ENCODE results near the gene ARHGAP44. TPM values are rescaled to one million over a fixed set of nuclear protein-coding genes. Genes with fewer than 3 reads are reported as not detected.
"Not testable (repeated sequence)": the region's sequence is repeated elsewhere in the genome, so short reads cannot be mapped to it uniquely, and the experiment has no call there.

The ARHGAP44 gene
- total RNA-seq, 1 experiment from 2014 or later = 0.69 TPM

DNA sequence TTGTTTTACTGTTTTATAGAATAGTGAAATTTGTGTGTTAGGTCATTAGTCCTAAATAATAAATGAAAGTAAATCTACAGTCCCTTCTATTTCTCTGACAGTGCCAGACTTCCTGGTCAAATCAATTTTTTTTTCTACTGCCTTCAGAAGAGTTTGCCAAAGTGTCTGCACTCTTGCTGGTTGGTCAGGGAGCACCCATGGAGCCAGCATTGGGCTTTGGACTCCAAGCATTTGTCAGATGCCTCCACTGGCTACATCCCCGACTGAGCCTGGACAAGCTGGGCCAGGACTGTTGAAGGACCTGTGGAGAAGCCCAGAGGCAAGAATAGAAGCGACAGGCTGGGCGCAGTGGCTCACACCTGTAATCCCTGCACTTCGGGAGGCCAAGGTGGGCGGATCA is 174.9 kb downstream of the ARHGAP44 start:
- DNase-seq (ENCODE audit: low spot score) = no peak

DNA sequence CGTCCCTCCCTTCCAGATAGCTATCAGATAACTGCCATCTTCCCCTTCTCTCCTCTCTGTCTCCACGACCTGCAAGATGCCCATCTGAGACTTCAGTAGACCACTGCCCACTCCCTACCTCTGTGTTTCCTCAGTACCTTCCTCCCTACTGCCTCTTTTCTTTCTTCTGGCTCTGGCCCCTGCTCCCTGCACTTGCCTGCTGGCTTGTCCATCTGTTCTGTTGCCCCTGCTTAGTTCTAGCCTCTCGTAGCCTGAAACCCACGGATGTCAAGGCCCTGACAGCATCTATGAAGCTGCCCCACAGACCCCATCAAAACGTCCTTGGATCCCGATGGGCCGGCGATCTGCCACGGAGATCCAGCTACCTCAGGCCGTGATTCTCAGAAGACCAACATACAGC is 175.5 kb downstream of the ARHGAP44 start:
- DNase-seq (ENCODE audit: low spot score) = no peak

DNA sequence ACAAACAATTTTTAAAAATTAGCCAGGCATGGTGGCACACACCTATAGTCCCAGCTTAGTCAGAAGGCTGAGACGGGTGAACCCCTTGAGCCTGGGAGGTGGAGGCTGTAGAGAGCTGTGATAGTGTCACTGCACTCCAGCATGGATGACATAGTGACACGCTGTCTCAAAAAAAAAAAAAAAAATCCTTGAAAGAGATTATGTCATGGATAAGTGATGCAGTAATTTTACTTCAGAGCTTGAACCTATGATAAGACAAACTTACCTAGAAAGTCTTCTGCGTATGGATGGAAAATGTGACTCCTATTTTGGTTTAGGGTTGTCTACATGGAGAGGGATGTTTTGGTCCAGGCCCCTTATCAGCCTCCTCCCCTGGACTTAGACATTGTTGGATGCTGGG is 176.7 kb downstream of the ARHGAP44 start:
- no peak for DNase-seq (ENCODE audit: low spot score)

DNA sequence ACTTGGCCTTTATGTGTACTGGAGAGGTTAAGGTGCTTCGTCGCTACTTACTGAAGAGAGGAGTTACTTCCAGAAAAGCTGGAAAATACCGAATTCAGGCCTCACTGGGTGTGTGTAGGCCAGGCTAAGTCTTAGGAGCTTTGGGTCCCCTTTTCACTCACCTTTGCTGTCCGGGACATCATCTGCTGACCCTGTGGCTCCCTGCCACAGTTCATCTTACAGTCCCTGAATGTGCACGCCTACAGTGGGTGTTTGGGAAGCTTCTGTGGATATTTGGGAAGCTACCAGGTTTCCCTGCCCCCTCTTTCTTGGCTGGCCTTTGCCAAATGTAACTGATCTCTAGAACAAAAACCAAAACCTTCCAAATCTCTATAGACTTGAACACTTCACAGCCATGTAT is 177.1 kb downstream of the ARHGAP44 start:
- no peak for DNase-seq (ENCODE audit: low spot score)

DNA sequence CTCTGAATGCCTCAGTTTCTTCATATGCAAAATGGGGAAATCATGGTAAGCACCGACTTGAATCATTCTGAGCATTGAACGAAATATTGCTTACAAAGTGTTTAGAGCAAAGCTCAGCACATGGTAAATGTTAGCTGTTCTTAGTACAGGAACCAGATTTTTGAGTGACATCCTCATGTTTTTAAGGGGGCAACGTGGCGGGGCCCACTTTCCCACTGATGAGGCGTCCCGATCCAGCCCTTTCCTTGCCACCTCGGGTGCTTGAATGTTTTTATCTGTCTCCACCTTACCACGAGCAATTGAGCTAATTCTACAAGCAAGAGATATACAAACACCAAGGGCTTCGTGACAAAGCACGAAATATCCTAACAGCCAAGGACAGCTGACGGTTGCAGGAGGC is 178.7 kb downstream of the ARHGAP44 start:
- no peak for DNase-seq (ENCODE audit: low spot score)

DNA sequence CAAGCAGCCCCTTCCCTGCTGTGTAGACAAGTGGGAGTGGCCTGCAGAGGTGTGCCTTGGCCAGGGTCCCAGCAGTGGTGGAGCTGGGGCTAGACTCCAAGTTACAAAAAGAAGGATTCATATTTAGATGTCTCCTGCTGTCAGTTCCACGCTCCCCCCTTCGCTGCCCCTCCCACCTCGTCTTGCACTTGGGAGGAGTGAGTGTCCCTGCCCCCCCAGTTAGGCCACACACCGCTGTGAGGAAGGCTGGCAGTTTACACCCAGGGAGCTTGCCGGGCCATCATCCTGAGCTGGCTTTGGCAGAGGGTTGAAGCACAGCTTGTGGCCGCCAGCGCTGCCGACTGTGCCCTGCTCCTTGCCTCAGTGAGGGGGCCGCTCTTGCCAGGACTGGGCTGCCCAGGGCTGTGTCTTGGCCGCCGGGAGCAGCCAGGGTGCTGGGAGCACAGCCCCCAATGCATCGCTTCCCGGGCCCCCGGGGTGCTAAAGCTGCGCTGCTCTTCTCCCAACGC is 184.3 kb downstream of the ARHGAP44 start:
- DNase-seq (ENCODE audit: low spot score) = no peak

DNA sequence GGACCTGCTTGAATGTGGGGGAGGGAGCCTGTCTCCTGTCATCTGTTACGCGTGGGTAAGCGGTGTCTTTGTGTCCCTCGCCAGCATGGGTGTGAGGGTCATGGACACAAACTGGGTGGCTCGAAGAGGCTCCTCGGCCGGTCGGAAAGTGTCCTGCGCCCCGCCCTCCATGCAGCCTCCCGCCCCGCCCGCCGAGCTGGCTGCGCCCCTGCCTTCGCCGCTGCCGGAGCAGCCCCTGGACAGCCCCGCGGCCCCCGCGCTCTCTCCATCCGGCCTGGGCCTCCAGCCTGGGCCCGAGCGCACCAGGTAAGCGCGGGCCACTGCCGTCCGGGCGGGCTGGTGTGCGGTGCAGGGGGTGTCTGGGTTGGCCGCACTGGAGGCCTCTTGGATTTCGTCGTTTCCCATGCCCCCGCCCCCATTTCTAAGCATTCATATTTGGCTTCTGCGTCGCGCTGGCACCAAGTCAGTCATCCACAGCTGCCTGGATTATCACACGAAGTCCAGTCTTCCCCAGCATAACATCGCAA is 184.8 kb downstream of the ARHGAP44 start:
- DNase-seq (ENCODE audit: low spot score) = no peak

DNA sequence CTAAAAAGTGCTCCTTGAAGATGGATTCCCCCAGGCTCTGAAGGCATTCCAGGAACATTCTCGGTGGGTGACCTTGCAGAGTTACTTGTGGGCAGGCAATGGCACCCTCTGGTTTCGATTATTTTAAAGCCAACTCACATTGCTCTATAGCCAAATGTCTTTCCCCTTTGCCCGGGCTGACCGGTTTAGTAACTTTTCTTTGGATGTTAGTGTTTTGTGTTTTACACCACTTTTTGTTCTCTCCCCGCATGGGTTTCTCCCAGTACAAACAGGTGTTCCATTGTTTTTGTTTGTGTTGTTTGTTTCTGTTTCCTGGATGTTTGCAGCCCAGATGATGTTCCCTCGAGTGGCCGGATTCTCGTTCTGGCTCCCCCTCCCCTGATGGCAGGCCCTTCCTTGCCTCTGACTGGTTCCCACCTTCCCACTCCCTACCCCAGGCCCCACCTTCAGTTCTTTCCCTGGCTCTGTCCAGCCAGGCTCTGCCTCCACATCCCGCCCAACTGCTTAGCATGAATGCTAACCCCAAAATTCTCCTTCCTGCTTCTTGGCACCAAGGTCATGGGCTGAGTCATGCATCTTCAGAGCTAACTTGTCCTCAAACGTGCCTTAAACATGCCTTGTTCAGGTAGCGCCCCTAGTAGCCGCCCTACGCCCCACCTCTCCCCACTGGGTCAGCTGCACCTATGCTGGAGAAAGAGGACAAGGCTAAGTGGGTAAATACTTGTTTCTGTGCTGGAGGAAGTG is 187.9 kb downstream of the ARHGAP44 start:
- peak; percentile 19 for DNase-seq (ENCODE audit: low spot score)

DNA sequence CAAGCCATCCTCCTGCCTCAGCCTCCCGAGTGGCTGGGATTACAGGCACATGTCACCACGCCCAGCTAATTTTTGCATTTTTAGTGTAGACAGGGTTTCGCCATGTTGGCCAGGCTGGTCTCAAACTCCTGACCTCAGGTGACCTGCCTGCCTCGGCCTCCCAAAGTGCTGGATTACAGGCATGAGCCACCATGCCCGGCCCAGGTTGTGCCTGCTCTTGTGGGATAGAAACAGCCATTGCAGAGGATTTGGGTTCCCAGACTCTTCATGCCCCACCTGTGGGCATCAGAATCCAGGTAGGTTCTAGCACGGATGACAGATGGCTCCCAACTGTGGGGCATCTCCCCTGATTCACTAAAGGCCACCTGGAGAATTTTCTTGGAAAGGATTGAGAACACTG is 189.5 kb downstream of the ARHGAP44 start:
- DNase-seq (ENCODE audit: low spot score) = not testable (repeated sequence)

DNA sequence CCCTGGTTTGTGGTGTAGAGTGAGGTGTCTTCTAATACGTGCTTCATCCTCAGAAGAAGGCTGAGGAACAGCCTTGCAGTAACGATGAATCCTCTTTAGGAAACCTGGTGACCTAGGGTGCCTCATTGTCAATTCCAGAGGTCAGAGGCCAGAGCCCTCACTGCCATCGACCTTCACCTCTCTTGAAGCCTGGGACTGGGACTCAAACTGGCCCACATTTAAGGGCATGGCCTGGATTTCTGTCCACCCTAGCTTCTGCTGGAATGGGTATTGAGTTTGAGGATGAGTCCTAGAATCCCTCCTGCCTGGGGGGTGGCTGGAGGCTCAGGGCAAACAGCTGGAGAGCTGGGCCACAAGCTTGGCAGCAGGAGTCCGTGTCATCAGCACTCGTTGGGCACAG is 189.9 kb downstream of the ARHGAP44 start:
- no peak for DNase-seq (ENCODE audit: low spot score)

DNA sequence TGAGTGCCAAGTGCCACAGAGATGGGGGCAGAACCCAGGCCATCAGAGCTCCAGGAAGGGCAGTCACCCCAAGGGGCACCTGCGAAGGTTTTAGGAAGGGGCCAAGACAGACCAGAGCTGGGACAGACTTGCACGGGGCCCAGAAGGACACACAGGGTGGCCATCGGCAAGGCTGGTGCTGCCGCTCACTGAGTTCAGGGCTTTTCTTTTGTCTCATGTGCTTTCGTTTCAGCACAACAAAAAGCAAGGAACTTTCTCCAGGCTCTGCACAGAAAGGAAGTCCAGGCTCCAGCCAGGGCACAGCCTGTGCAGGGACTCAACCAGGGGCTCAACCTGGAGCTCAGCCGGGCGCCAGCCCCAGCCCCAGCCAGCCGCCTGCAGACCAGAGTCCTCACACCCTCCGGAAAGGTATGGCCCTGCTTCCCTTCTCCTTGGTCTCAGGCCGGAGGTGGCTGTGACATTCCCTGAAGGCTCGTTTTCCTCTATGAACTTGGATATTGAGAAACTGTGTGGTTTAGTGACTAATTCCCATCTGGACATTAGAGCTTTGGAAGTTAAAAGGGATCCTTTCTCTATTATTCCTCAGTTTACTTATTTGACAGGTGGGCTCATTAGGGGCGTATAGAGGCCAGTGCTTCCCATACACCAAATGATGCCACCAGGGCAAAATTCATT is 190.7 kb downstream of the ARHGAP44 start:
- no peak for DNase-seq (ENCODE audit: low spot score)

DNA sequence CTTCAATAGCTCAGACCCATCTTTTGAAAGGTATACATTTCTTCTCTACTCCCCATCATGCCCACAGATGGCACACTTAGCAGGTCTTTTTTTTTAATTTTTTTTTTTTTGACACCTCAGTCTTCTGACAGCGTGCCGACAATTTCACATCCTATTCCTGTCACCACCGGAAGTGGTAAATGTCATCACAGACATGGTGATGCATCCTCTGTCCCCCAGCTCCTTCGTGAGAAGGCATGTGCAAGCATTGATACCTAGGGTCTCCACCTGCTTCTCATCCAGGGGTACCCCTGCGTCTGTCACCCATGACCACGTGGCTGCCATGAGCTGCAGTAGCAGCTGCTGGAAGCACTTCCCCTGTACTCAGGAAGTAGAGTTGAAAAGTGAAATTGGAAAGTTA is 192.9 kb downstream of the ARHGAP44 start:
- DNase-seq (ENCODE audit: low spot score) = no peak

DNA sequence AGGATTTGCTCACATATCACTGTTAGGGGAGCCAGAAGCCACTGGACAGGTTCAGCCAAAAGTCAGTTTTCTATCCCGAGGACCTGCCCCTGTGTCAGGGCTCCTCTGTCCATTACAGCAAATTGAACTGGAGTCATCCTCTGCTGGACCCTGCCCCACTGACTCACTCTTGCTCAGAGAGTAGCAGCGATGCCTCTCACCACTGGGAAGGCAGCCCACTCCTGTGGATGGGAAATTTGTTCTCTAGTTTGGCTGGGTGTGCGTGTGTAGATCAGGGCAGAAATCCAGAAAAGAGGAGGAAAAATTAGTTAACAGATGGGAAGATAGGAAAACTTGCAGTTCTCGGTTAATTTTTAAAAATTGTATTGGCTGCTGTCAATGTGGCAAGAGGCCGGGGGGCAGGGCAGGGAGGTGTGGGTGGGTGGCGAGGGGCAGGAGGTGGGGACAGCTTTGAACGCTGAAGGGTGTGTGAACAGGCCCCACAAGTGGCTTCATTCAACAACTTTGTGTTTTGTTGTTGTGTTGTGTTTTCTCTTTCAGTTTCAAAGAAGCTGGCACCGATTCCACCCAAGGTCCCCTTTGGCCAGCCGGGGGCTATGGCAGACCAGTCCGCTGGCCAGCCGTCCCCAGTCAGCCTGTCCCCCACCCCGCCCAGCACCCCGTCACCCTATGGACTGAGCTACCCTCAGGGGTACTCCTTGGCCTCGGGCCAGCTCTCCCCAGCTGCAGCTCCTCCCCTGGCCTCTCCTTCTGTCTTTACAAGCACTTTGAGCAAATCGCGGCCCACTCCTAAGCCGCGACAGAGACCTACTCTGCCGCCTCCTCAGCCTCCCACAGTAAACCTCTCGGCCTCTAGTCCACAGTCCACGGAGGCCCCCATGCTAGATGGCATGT is 194.9 kb downstream of the ARHGAP44 start:
- DNase-seq (ENCODE audit: low spot score) = peak; percentile 52

DNA sequence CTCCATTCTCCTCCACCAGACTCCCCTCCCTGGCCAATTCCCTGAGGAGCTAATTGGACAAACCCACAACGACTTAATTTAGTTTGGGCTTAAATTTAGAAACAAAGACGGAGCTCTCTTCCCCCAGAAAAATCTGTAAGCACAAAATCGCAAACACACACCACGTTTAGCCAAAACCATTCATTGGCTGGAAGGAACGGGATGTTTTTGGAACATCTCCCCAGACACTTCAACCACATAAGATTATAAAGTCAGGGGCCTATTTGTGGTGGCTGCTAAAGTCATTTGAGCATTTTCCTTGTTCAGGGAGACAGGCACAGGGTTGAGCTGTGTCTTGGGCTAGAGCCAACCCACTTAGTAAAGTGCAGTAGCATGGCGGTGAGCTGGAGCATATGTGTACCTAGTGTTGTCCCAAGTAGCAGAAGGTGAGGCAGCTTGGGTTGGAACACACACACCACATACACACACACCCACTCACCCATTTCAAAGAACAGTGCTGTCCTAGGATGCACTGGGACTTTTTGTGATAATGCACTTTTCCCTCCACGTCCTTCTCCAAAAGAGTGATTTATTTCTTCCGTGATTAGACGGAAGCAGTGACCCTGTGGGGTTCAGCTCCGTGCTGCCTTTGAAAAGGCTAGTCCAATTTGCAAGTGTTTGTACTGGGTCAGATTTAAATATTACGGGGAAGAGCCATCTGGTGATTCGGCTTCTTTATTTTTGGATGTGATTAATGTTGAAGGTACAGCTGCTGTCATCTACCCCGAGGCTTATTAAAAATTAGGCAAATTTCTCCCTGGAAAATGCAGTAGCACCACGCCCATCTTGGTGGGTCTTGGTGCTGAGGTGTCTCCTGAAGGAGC is 196.4 kb downstream of the ARHGAP44 start:
- DNase-seq (ENCODE audit: low spot score) = no peak

DNA sequence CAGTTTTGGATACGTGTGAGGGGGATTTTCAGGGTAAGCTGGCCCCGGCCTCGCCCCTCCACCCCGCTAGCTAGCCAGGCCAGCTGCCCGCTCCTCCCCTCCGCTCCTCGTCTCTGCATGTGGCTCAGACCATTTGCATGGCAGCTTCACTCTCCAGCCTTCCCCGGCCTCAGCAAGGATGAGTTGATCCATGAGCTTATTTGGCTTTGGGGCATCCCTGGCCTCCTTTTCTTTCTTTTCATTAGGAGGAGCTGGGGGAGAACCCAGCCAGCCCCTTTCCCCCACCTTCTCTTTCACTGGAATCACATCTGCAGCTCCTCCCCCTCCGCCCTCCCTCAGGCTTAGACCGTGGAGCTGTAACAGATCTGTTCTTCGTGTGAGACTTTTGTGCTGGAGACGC is 197.8 kb downstream of the ARHGAP44 start:
- DNase-seq (ENCODE audit: low spot score) = no peak

DNA sequence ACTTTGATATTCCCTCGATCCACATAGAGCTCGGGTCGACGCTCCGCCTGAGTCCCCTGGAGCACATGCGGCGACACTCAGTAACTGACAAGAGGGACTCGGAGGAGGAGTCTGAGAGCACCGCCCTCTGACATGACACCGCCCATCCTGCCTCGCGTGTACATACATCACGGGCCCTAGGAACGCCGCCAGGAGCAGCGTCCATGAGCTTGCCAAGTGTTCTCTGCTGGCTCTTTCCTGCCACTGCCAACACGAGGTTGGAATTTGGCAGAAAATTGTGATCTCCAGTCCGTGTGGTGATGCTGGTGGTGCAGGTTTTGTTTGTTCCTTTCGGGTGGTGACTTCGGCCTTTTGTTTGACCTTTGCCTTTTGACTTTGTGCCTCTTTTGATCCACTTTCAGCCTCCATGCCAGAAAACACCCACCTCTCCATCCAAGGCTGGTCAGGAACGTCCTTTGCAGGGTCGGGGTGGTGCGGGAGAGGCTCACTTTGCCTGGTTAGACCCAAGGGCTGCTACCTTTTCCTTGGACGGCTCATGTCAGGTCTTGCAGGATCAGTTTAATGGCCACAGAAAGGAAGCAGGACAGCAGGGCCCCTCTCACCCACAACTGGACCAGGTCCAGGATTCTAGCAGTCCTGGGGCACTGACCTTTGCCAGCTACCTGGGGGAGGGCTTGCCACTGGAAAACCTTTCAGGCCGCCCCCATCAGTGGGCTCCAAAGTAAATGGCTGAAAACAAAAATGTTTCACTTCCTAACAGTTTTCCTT is 200.9 kb downstream of the ARHGAP44 start:
- no peak for DNase-seq (ENCODE audit: low spot score)

DNA sequence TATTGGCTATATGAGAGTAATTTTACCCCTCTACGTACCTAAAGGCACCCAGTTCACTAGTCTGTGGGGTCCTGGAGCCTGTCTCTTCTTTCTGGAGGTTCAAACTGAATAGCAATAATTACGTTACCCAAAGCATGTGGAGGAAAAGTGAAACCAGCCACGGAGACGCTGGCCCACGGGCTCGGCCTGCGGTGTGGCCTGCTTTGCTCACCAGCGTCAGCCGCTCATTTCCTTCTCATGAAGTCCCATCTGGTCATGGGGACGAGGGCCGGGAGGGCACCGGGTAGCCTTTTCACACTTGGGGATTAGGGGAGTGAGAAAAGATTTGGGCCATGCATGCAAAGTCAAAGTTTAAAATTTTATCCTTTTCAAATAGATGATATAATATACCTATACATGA is 201.6 kb downstream of the ARHGAP44 start:
- no peak for DNase-seq (ENCODE audit: low spot score)

DNA sequence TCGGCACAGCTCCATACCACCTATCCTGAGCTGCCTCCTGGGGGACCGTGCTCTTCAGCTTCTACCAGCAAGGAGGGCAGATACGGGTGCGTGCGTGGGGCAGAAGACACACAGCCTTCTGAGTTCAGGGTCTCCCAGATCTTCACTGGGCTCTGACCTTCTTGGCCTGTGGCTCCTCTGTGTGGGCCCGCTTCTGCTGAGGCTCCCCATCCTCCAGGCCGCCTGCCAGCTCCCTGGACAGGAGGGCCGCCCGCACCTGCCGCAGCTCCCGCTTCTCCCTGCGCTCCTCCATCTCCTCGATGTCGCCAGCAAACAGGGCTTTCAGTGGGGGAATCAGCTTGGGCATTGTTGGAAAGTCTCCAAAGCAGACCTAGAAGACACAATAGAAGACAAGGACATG is 203.4 kb downstream of the ARHGAP44 start:
- DNase-seq (ENCODE audit: low spot score) = no peak

DNA sequence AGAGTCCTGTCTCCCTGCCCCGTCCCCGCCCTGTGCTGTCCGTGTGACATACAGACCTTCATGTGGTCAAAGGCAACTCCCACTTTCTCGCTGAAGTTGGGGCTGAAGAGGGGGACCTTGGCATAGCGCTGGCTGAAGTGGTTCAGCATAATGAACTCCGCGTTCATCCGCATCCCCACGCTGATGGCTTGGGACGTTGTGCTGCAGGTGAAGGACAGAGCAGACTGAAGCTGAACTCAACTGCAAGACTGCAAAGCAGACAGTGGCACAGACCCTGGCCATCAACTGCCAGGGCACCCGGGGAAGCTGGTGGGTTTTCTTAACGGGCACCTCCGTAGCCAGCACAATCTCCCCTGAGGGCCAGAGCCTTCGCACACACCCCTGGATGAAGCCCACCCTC is 204.3 kb downstream of the ARHGAP44 start:
- DNase-seq (ENCODE audit: low spot score) = no peak

DNA sequence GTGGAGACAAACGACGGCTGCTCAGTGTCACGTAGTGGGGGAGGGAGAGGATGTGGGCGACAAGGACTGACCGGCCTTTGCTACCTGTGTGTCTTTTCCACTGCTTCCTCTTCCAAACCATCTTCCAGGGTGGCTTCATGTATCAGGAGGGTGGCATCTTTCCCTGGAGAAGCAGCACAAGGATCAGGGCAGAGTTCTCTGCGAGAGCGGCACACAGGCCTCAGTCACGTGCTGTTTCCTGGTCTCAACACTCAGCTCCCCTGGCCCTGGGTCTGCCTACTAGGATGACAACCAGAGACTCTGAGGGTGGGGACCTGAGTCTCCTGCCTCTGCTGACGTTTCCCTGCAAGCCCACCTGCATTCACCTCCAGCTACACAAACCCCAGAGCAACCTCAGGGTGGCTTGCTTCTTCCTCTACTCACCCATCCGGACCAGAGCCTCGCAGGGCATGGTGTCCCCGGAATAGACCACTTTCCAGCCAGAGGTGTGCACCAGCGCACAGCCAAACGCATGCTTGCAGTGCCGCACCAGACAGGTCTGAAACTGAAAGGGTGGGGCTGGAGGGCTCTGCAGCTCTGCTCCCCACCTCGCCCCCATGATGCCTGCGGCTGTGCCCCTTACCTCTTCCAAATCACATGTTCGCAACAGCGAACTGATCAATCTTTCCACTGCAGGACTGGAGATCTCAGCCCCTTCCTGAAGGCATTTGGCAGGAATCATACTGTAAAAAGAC is 205.2 kb downstream of the ARHGAP44 start:
- DNase-seq (ENCODE audit: low spot score) = no peak
